ENCODE data around the gene ACTL10.
"Not testable (repeated sequence)": the region's sequence is repeated elsewhere in the genome, so short reads cannot be mapped to it uniquely, and the experiment has no call there.

The ACTL10 gene

GRCh38 chr20:33629533-33629932 is 37.2 kb upstream of the ACTL10 start:
- DNase-seq (ENCODE audit: low spot score) = no peak
- TF ChIP-seq CTCF (IDR thresholded peaks at IDR 0.05; ENCODE audit: extremely low read depth, missing control alignments) = no peak

GRCh38 chr20:33629979-33630378 is 36.8 kb upstream of the ACTL10 start:
- no peak for DNase-seq (ENCODE audit: low spot score)
- no peak for TF ChIP-seq CTCF (IDR thresholded peaks at IDR 0.05; ENCODE audit: extremely low read depth, missing control alignments)

GRCh38 chr20:33630507-33630906 is 36.2 kb upstream of the ACTL10 start:
- no peak for TF ChIP-seq CTCF (IDR thresholded peaks at IDR 0.05; ENCODE audit: extremely low read depth, missing control alignments)

GRCh38 chr20:33631910-33632309 is 34.8 kb upstream of the ACTL10 start:
- not testable (repeated sequence) for DNase-seq (ENCODE audit: low spot score)

More at GRCh38 chr20:33630507-33630906, 36.2 kb upstream of the ACTL10 start:
- no peak for DNase-seq (ENCODE audit: low spot score)

- DNase-seq (ENCODE audit: low spot score) = no peak
- TF ChIP-seq CTCF (IDR thresholded peaks at IDR 0.05; ENCODE audit: extremely low read depth, missing control alignments) = no peak
Measured at GRCh38 chr20:33635341-33635740, 31.4 kb upstream of the ACTL10 start.

GRCh38 chr20:33636776-33637175 is 30.0 kb upstream of the ACTL10 start:
- TF ChIP-seq CTCF (IDR thresholded peaks at IDR 0.05; ENCODE audit: extremely low read depth, missing control alignments) = no peak
- no peak for DNase-seq (ENCODE audit: low spot score)

GRCh38 chr20:33640287-33640686 is 26.5 kb upstream of the ACTL10 start:
- DNase-seq (ENCODE audit: low spot score) = no peak
- no peak for TF ChIP-seq CTCF (IDR thresholded peaks at IDR 0.05; ENCODE audit: extremely low read depth, missing control alignments)

- no peak for DNase-seq (ENCODE audit: low spot score)
- no peak for TF ChIP-seq CTCF (IDR thresholded peaks at IDR 0.05; ENCODE audit: extremely low read depth, missing control alignments)
Measured at GRCh38 chr20:33644313-33645071, 22.3 kb upstream of the ACTL10 start.
